HUES48 (cell line): Measurements from ENCODE around the gene OPHN1.
"Not testable (repeated sequence)": the region's sequence is repeated elsewhere in the genome, so short reads cannot be mapped to it uniquely, and the experiment has no call there.

Experiments
- H3K27ac ChIP-seq: one replicate; pipeline ENCODE4 v1.7.0; 2013; ENCODE audit warnings: low read depth, low read length, inconsistent platforms
- H3K27me3 ChIP-seq: 2 replicates; pipeline ENCODE4 v1.6.1; 2013; ENCODE audit warnings: mild to moderate bottlenecking, low read length; ENCODE audit not compliant: control insufficient read depth, insufficient read depth
- H3K36me3 ChIP-seq: 2 replicates; pipeline ENCODE4 v1.6.1; 2013; ENCODE audit warnings: low read length; ENCODE audit not compliant: control insufficient read depth, insufficient read depth
- H3K4me1 ChIP-seq: 2 replicates; pipeline ENCODE4 v1.6.1; 2013; ENCODE audit warnings: mild to moderate bottlenecking, low read length; ENCODE audit not compliant: control insufficient read depth, insufficient read depth
- H3K4me3 ChIP-seq: 2 replicates; pipeline ENCODE4 v1.5.1; 2013; ENCODE audit warnings: mild to moderate bottlenecking, low read depth, low read length
- H3K9ac ChIP-seq: 2 replicates; pipeline ENCODE4 v1.6.1; 2013; ENCODE audit warnings: mild to moderate bottlenecking, low read depth, low read length, moderate library complexity
- H3K9me3 ChIP-seq: 2 replicates; pipeline ENCODE4 v1.6.1; 2013; ENCODE audit warnings: low read length; ENCODE audit not compliant: control insufficient read depth, insufficient read depth

The OPHN1 gene

DNA sequence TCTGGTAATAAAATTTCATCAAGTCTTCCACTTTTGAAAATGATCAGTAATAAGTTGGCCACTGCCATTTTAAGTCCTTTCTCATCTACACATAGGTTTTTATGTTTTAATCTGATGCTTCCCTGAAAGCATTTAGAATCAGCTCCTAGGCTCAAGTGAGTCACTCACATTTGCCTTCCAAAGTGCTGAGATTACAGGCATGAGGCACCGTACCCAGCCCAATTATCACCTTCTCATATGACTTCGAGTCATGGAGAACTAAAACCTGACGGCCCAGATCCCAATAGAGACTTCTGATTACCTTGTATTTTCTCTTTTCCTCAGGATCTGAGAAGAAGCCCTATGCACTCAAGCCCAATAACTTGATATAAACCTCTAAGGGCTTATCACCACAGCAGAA lies 140.8 kb downstream of the OPHN1 start:
- H3K9me3 ChIP-seq: peaks cover 32% of the 10 kb centered on the region
- H3K27me3 ChIP-seq: no peaks in the 10 kb centered on the region
- no peaks in the 10 kb centered on the region for H3K36me3 ChIP-seq
- H3K4me1 ChIP-seq: no peaks in the 10 kb centered on the region
- no peak overlapping the region for H3K27ac ChIP-seq
- H3K4me3 ChIP-seq: no peak overlapping the region
- H3K9ac ChIP-seq: no peak overlapping the region

GRCh38 chrX:68288127-68288526 lies 145.2 kb downstream of the OPHN1 start:
- H3K4me1 ChIP-seq: no peaks in the 10 kb centered on the region
- no peaks in the 10 kb centered on the region for H3K36me3 ChIP-seq
- H3K27ac ChIP-seq: no peak overlapping the region
- H3K9me3 ChIP-seq: peaks cover 24% of the 10 kb centered on the region
- no peaks in the 10 kb centered on the region for H3K27me3 ChIP-seq
- H3K4me3 ChIP-seq: no peak overlapping the region
- H3K9ac ChIP-seq: no peak overlapping the region

DNA sequence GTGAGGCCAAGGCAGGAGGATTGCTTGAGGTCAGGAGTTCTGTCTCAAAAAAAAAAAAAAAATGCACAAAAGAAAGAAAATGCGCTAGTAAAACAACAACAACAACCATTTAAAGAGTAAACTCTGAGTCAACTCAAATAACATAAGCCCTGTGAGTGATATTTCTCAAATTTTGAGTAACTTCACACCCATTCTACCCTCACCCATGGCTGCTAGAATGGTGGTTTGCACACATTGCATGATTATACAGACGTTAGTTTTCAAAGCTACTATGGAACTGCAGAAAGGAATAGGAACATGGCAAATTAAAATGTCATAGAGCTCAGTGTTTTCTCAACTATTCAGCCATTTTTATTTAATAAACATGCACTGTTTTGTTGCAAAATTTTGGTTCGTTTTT lies 145.9 kb downstream of the OPHN1 start:
- no peaks in the 10 kb centered on the region for H3K27me3 ChIP-seq
- H3K27ac ChIP-seq: no peak overlapping the region
- no peak overlapping the region for H3K4me3 ChIP-seq
- H3K36me3 ChIP-seq: no peaks in the 10 kb centered on the region
- no peaks in the 10 kb centered on the region for H3K4me1 ChIP-seq
- H3K9ac ChIP-seq: no peak overlapping the region
- peaks cover 22% of the 10 kb centered on the region for H3K9me3 ChIP-seq

DNA sequence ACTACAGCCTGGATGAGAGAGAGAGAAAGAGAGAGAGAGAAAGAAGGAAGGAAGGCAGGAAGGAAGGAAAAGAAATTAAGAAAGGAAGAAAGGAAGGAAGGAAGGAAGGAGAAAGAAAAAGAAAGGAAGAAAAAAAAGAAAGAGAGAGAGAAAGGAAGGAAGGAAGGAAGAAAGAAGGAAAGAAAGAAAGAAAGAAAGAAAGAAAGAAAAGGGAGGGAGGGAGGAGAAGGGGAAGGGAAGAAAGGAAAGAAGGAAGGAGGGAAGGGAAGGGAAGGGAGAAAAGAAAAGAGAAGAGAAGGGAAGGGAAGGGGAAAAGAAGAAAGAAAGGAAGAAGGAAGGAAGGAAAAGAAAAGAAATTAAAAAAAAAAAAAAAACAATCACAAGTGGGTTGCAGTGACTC lies 146.3 kb downstream of the OPHN1 start:
- no peaks in the 10 kb centered on the region for H3K27me3 ChIP-seq
- no peak overlapping the region for H3K9ac ChIP-seq
- H3K36me3 ChIP-seq: no peaks in the 10 kb centered on the region
- peaks cover 21% of the 10 kb centered on the region for H3K9me3 ChIP-seq
- H3K27ac ChIP-seq: no peak overlapping the region
- H3K4me3 ChIP-seq: no peak overlapping the region
- H3K4me1 ChIP-seq: no peaks in the 10 kb centered on the region

DNA sequence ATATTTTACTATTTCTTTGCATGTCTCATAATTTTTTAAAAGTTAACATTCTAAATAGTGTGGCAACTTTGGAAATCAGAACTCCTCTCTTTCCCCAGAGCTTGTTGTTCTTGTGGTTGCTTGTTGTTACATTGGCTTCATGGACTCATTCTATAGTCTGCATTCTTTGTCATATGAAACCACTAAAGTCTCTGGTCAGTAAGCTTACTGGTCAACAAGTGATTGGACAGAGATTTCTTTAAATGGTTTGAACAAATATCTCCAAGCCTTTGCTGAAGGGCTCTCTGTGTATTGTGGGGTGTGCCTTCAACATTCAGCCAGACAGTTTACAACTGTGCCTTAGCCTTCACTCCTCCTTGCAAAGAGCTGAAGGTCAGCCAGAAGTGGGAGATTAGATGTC lies 147.2 kb downstream of the OPHN1 start:
- Histone ChIP-seq H3K4me1 (no peaks in the 10 kb centered on the region), H3K27me3 (no peaks in the 10 kb centered on the region), H3K27ac (no peak overlapping the region), H3K9ac (no peak overlapping the region), H3K36me3 (no peaks in the 10 kb centered on the region), H3K9me3 (peaks cover 23% of the 10 kb centered on the region), H3K4me3 (no peak overlapping the region)

DNA sequence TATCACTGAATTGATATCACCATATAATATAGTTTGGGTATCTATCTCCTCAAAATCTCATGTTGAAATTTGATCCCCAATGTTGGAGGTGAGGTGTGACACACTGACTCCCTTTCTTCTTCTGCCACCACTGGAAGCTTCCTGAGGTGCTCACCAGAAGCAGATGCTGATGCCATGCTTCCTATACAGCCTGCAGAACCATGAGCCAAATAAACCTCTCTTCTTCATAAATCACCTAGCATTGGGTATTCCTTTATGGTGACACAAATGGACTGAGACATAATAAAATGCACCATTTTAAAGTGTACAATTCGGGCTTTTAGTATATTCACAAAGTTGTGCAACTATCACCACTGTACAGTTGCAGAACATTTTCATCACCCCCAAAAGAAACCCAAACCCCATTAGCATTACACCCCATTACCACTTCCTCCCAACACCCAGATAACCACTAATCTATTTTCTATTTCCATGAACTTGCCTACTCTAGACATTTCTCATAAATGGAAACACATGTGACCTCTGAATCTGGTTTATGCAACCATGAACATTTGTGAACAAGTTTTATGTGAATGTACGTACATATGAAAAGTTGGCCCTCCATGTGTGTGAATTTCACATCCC lies 148.9 kb downstream of the OPHN1 start:
- no peaks in the 10 kb centered on the region for H3K36me3 ChIP-seq
- H3K9me3 ChIP-seq: peaks cover 32% of the 10 kb centered on the region
- no peak overlapping the region for H3K27ac ChIP-seq
- no peak overlapping the region for H3K4me3 ChIP-seq
- H3K27me3 ChIP-seq: no peaks in the 10 kb centered on the region
- H3K9ac ChIP-seq: no peak overlapping the region
- H3K4me1 ChIP-seq: peaks cover 7% of the 10 kb centered on the region

- H3K9ac ChIP-seq: no peak overlapping the region
- H3K4me3 ChIP-seq: no peak overlapping the region
- H3K9me3 ChIP-seq: peaks cover 36% of the 10 kb centered on the region
- H3K36me3 ChIP-seq: no peaks in the 10 kb centered on the region
- no peak overlapping the region for H3K27ac ChIP-seq
- H3K27me3 ChIP-seq: no peaks in the 10 kb centered on the region
- no peaks in the 10 kb centered on the region for H3K4me1 ChIP-seq
Measured at GRCh38 chrX:68273887-68274286, 159.4 kb downstream of the OPHN1 start.

GRCh38 chrX:68264793-68265192 lies 168.5 kb downstream of the OPHN1 start:
- H3K36me3 ChIP-seq, H3K9ac ChIP-seq, H3K4me1 ChIP-seq, H3K27me3 ChIP-seq, H3K4me3 ChIP-seq, H3K27ac ChIP-seq: not testable (repeated sequence)
- peaks cover 19% of the 10 kb centered on the region for H3K9me3 ChIP-seq

- no peaks in the 10 kb centered on the region for H3K27me3 ChIP-seq
- H3K27ac ChIP-seq: no peak overlapping the region
- H3K36me3 ChIP-seq: no peaks in the 10 kb centered on the region
- H3K9ac ChIP-seq: no peak overlapping the region
- no peaks in the 10 kb centered on the region for H3K4me1 ChIP-seq
- H3K9me3 ChIP-seq: peaks cover 40% of the 10 kb centered on the region
- no peak overlapping the region for H3K4me3 ChIP-seq
Measured at GRCh38 chrX:68261060-68261672, 172.1 kb downstream of the OPHN1 start.

DNA sequence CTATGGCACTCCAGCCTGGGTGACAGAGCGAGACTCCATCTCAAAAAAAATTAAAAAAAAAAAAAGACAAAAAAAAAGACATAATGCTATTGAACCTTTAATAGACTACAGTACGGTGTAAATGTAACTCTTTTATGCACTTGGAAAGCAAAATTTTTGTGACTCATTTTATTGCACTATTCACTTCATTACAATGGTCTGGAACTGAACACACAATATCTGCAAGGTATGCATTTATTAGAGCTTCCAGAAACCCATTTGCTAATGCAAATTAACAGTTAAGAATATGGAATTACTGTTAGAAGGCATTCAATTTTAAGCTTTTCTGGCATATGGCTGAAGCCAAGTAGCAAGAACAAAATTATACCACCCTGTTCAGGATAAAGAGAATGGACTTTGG lies 176.3 kb downstream of the OPHN1 start:
- no peaks in the 10 kb centered on the region for H3K36me3 ChIP-seq
- no peak overlapping the region for H3K27ac ChIP-seq
- no peak overlapping the region for H3K4me3 ChIP-seq
- H3K9me3 ChIP-seq: peaks cover 41% of the 10 kb centered on the region
- no peaks in the 10 kb centered on the region for H3K4me1 ChIP-seq
- H3K27me3 ChIP-seq: no peaks in the 10 kb centered on the region
- no peak overlapping the region for H3K9ac ChIP-seq

GRCh38 chrX:68254738-68255645 lies 178.3 kb downstream of the OPHN1 start:
- Histone ChIP-seq H3K36me3 (no peaks in the 10 kb centered on the region), H3K9ac (no peak overlapping the region), H3K4me1 (no peaks in the 10 kb centered on the region), H3K27me3 (no peaks in the 10 kb centered on the region), H3K9me3 (peaks cover 34% of the 10 kb centered on the region), H3K27ac (no peak overlapping the region), H3K4me3 (no peak overlapping the region)
